DMS53 treated with DMSO at 0.1 percent for 48 hours (cell line): ENCODE measurements around the gene AADACL4.
A peak's percentile ranks its signal among the peaks of the same experiment; 100 is the strongest.

Experiments
- DNase-seq: peaks from one replicate; lab custom pipeline; 2025; ENCODE audit not compliant: unreplicated experiment; lab: John Stamatoyannopoulos, UW

The AADACL4 gene

DNA sequence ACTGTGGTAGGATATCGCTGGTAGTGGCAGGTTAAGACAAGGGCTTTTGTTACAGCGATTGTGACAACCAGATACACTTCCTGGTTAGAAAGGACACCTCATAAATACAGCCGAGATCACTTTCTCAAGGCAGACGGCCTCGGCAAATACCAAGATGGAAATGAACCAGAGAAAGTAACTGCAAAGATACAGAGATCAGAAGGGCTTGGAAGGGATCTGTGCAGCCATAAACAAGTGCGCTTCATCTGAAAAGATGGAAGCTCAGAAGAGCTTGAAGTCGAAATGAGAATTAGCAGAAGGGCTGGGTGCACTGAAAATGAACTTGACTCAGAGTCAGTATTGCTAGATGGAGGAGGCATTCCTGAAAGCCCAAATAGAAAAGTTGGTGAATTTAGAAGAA, 32.9 kb upstream of the AADACL4 start:
- DNase-seq: no peak

DNA sequence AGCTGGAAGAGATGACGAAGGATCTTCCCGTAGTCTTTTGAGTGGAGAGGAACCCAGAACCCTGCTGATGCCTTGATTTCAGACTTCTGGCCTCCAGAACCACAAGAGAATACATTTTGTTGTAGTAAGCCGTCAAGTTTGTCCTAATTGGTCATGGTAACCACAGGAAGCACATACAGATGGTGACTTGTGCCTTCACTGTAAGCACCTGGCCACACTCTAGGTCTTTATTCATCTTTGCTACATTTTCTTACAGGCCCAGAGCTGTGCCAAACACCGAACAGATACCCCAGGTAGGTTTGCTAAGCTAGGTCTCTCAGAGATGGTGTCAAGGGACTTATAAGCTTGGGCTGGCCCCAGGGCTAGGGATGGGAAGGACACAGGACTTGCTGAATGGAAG, 30.7 kb upstream of the AADACL4 start:
- DNase-seq: no peak

DNA sequence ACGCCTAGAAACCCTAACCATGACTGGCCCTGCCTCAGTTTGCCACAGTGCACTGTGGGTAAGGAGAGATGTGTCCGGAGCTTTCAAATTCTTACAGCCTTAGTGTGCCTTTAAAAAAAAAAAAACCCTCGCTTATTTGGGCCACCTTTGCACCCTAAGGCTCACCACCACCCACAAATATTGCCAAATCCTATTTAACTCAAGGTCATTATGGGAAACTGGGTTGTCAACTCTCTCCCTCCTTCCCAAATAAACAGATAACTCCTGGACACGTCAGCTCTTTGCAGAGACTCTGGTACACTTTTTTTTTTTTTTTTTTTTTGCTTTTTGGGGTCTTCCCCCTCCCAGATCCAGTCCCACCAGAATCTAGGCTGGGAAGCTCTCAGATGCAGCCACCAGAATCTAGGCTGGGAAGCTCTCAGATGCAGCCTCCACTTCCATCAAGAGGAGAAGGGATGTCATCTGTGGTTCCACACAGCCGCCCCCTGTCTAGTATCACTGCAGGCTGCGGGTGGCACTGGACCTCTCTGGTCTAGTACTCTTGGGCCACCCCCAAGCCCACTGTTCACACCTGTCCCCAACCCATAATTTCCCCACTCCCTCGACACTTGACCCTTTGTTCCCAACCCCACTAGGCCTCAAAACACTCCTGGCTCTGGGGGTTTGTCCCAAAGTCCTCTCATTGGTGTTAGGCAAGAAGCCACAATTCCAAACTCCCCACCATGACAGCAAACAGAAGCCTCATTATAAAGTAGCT, 29.3 kb upstream of the AADACL4 start:
- no peak for DNase-seq

DNA sequence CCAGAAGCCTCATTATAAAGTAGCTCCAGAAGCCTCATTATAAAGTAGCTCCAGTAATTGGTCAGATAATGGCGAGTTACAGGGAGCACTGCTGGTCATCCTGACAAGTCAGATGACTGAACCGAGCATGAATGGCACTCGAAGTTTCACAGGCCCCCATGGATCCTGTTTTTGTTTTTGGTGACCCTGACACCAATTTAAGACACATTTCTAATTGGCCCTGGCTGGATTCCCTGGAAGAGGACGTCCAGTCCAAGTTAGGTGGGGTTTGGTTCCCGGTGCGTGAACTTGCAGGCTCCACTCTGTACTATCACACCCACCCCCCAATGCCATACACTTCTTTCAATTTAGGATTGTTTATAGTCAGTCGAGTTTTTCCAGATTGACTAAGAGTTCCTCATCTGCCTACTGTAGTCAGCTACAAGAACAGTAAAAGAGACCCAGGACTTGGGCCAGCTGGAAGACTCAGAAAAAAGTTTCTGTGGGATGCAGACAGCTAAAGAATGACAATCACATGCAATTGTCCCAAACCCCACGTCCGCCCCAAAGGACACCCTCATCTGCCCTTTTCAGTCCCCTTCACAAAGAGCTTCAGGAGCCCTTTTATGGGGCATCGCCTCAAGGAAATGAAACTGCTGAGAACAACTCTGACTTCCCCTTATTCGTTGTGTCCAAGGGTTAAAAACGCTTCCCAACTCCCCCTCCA, 28.6 kb upstream of the AADACL4 start:
- DNase-seq: no peak

DNA sequence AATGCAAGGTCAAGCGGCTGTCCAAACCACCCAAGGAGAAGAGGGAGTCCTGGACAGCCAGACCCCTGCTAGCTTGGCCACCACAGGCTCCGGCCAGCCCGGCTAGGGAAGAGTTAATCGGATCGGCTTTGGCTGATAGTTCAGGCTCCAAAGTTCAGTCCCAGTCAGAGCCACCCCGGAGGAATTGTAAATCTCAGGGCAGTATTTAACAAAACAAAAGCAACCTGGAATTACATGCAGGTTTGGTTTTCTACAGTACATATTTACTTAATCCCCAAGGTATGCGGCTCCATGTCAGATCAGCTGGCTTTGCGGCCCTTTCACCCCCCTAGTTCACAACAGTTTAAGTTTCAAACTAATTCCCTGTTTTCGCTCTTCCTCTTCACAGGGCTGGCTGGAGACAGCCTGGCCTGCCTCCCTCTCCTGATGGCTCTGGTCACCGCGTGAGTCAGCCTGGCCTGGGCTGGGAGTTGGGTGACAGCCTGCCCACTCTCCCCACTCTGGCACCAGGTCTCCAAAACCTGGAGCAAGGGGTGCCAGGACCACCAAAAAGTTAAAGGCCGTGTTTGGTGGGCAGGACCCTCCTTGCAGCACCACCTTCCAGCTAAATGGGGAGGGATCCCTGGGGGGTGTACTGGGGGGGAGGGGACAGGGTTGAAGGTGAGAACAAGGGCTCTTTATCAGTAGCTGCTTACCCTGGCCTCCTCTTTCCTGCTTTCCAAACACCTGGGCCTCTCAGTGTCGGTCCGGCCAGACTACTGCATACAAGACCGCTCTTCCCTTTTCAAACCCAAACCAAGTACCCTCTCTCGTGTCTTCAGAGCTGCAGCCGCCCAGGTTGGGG, 27.8 kb upstream of the AADACL4 start:
- peak; percentile 41 for DNase-seq

DNA sequence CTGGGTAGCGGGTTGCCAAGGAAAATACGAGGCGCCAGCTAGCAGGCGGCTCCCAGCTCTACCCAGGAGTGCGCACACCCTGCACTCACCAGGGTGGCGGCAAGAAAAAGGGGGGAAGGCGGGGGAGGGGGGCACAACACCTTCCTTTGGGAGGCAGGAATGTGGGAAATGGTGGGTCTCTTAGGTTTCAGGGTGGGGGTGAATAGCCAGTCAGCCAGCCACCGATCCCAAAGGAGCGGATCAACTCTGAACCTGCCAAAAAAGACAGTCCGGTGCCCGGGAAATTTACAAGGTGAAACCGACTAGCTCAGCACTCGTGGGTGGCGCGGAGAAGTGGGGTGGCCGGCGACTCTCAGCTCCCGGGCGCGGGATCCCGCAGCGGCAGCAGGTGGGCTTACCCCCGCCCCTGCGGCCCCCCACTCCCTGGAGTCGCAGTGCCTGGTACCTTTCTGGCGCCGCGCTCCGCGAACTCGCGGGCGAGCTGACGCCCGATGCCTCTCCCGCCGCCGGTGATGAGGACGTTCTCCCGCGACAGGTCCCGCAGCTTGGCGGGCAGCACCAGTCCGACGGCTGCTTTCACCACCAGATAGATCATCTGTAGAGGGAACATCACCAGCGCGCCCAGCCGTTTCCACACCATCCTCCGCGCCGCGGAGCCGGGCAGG, 27.0 kb upstream of the AADACL4 start:
- DNase-seq: peak; percentile 14

DNA sequence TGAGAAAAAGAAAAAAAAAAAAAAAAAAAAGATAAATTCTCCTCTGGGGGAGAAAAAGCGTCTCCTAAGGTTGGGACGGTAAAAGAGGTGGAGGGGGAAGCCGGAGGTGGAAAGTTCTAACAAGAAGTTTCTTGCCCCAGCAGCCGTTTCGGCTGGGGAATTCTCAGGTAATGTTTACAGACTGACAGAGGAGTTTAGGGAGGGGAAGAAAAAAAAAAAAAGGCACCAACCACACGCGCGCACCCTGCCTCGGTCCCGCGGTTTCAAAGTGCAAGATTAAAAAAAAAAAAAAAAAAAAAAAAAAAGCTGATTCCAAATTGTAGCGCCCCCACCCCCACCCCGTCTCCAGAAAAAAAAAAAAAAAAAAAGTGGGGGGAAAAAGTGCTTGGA, 26.4 kb upstream of the AADACL4 start:
- DNase-seq: peak; percentile 14

DNA sequence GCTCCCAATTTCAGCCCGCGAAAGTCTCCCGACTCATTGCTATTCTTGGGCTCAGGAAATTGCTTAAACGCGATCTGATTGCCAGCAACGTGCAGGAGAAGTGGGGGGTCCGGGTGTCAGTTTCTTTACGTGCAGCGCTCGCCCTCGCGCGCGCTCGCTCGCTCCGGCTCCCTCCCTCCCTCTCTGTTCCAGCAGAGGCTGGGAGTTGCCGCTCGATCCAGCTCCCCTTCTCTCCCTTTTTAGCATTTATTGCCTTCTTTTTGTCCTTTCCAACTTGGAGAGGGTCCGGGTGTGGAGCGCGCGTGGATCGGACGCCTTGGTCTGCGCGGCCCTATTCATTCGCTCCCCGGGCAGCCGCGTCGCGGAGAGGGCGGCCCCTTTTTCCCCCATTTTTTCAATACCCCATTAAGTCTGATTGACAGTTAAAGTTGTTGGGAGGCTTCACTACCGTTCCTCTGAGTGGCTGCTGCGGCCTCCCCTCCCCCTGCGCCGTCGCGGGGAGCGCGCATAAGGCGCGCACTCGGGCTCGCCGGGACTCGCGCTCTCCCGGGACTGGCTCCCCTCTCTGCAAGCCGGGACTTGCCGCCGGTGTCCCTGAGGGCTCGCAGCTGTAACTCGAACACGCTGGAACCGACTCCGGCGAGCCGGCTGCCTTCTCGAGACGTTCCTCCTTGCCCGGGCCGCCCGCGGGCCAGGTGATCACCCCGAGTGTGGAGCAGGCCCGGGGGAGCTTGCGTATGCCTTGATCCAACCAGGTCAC, 25.8 kb upstream of the AADACL4 start, which contains the start of gene DHRS3:
Gene DHRS3 (minus strand): TSS at position 310 of the 760 bp plus-strand sequence. CDS start 862 bp downstream, outside the sequence.
- peak; percentile 54 for DNase-seq

DNA sequence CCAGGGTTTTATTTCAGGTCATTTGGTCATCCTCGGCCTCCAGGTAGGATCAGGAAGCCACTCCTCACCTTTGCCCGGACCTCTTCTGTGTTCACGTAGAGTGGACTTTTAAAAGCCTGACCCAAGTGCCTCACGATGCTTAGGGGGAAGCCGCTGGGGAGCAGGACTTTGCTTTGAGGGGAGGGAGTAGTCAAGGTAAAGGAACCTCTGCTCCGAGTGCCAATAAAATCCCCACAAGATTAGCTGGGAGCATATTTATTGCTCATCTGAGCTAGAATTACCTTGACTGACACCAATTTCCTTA, 25.3 kb upstream of the AADACL4 start:
- DNase-seq: no peak

DNA sequence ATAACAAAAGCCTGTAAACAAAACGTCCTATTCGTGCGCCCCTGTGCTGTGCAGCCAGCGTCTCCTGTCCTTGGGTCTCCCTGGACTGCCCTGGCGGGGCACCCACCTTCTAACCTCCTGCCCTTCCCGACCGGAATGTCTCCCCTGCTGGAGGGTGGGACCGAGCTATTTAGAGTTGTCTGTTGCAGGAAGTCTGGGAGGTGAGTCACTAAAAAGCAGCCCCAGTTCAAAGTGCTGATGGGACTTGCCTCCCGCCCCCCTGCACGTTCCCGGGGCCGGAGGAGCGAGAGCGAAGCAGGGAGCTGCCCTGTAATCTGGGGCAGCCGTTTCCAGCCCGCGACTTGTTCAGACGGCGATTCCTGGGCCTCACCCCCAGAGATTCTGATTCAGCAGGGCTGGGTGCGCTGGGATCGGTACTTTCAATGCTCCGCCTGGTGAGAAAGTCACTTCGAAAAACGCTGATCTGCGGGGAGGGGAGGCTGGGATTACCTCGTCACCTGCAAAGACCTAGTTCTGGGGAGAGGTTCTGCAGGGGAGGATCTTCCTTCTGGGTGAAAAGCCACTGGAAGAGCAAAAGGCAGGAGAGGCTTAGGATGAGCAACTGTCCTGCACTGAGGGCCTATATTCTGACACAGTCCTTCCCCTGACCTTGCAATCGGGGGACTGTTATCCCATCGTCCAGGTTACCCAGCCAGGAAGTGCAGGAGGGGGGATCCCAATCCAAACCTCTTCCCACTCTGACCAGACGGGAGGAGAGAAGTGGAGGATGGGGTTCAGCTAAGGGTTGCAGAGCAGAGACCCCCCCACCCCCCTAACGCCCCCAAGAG, 24.7 kb upstream of the AADACL4 start:
- peak; percentile 63 for DNase-seq

DNA sequence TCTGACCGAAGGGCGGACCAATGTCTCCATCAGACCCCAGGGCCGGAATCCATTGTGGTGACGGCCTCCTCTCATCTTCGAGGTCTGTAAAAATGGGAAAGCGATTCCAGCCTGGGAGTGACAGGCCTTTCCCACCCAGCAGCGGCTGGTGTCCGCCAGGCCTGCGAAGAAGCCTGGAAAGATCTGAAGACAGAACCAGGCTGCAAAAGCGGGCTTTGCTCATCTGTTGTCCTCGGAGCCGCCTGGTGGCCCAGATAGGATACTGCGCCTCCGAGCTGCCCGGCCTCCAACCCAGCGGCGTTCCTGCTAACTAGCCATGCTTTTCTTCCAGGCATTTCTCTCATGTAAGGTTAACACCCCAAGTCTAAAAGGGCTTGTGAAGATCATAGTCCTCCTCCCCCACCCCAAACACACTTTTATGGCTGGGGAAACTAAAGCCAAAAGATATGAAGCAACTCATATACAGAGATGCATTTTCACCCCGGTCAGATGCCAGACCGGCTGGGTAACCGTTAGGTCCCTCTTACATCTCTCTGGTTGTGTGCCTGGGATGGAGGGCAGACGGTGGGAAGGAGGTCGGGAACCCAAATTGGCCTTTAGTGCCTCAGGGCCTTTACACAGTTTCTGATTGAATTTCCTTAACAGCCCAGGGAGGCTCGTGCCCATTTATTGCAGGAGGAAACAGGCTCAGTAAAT, 23.9 kb upstream of the AADACL4 start:
- peak; percentile 82 for DNase-seq

DNA sequence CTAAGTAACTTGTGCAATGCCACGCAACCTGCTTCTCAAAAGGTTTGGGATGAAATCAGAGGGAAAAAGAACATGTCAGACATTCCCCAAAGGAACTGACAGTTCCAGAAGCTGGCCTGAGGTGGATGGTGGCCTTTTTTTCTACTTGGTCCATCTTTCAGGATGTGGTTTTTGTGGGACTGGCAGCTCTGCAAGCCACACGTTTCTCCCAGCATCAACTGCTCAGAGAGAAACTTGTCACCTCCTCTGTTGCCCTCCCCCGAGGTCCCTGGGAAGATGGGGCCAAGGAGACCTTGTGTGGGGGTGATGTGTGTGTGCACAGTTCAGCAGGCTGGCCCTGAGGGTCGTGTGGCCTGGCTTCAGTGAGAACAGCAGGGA, 23.4 kb upstream of the AADACL4 start:
- no peak for DNase-seq

DNA sequence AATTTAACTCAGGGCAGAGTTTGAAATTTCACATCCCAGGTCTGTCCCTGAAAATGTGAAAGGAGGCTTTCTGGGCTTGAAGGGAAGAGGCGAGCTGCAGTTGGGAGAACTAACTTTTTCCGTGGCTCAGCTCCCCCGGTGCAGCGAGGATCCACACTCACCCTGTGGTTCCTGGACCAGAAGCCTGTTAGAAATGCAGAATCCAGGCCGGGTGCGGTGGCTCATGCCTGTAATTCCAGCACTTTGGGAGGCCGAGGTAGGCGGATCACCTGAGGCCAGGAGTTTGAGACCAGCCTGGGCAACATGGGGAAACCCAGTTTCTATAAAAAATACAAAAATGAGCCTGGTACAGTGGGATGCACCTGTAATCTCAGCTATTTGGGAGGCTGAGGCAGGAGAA, 23.0 kb upstream of the AADACL4 start:
- DNase-seq: no peak

DNA sequence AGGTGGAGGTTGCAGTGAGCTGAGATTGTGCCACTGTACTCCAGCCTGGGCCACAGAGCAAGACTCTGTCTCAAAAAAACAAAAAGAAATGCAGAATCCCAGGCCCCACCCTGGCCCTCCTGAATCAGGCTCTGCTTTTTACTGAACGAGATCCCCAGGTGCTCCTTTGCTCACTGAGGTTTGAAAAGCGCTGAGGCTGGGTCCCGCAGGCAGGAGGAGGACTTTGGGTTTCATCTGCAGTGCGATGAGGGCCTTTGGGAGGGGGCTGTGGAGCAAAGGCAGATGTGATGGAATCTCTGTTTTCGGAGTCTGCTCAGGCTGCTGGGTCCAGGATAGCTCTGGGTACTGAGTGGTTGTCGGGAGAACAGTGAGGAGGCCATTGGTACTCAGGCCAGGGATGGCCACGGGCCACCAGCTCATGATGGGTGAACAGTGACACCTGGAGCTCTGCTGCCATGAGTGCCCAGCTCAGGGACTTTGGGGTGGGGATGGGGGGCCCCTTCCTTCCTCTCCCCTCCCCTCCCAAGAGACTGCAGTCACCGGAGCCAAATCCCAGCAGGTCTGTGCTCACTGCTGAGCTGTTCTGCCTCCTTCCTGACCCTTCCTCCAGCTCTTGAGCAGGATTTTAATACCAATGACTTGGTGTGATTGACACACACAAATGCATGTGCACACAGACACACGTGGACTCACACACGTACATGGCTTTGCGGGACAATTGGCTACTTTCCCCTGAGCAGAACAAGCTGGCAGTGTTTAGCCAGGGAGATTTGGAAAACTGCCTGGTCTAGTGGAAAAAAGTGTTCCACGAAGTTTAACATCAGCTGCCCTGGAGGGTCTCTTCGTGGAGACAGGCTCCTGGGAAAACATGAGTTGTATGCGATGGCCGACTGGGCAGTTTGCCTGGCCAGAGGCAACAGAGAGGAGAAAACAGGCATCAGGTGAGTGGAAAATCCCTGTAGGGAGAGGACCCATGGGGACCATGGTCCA, 22.2 kb upstream of the AADACL4 start:
- DNase-seq: no peak

DNA sequence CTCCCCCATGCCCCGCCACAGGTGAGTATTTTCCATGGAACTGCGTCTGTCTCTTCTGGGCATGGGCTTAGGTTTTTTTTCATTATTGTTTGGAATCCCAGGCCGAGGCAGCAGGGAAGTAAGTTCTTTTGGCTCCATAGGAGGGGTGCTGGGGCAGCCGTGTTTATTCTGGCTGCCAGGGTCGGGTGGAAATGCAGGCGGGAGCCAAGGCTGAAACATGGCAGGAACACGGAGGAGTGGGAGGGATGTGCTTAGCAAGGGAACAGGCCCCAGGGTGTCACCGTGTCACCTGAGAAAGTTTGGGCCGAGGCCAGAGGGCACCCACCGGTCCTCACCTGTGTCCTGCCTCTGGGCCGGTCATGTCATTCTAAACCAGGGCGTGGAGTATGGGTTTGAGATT, 21.4 kb upstream of the AADACL4 start:
- DNase-seq: no peak

DNA sequence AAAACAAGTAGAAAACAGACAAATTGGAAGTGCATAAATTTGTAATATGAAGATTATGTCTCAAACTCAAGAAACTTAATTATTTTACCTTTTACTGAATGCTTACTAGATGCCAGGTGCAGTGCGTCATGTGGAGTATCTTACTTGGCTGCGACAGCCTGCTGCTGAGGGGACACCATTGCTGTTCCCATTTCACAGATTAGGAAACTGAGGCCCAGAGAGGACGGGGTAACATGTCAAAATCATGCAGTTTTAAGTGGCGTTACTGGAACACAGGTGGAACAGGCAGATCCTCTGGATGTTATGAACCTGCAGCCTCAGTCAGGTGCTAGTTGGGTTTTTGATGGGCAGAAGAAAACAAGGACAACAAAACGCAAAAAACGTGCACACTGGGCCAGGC, 18.6 kb upstream of the AADACL4 start:
- DNase-seq: no peak

DNA sequence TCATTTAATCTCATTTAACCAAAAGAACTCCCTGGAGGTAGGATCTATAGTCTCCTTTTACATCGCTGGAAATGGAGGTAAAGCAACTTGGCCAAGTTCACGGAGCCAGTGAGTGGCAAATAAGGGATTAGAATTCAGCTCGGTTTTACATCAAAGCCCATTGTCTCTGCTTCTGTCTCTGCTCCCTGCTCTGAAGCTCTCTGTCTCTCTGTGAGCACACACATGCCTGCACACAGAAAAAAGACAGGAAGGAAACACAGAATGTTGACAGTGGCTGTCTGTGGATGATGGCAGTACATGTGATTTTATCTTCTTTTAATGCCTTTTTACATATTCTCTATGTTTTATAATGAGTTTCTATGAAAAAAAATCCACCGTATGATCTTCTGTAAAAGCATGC, 17.0 kb upstream of the AADACL4 start:
- DNase-seq: no peak

DNA sequence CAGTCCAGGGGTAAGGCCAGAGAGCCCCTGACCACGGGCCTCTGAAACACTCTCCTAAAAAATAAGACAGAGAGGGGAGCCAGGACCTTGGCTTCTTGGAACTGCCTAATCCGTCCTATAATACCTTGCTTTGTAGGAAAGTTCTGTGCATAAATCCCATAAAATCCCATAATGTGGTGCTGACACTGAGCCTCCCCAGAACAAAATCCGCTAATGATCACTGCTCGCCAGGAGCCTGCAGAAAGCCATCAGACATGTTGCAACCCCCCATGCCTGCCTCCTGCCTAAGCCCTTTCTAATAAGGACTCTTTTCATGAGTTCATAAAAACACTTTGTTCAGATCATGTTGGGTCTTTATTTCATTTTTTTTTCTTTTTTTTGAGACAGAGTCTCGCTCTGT, 16.6 kb upstream of the AADACL4 start:
- no peak for DNase-seq
